Spleen (tissue), 11 donors: ENCODE measurements around the gene RNF39. TPM values are rescaled to one million over a fixed set of nuclear protein-coding genes. Genes with fewer than 3 reads are reported as not detected.

Experiments used
- DNase-seq: peaks from one replicate; pipeline ENCODE4 v3.0.0-alpha.2; 2020
- H3K27ac ChIP-seq, 8 donors: fragments of 200-600 bp; sonication (generic) in 7 of 8; 1 replicate in 4 of 8; 2 replicates in 4 of 8; pipeline versions ENCODE4 v1.5.0 to v1.8.0; 2016 to 2021; ENCODE audit warnings: inconsistent platforms in 4 of 8, mild to moderate bottlenecking in 4 of 8, moderate library complexity in 1 of 8
- H3K27me3 ChIP-seq, 7 donors: fragments of 200-600 bp; sonication (generic) in 6 of 7; replicated peaks in 1 of 7; 1 replicate in 4 of 7; 2 replicates in 3 of 7; pipeline versions ENCODE4 v1.5.0 to v1.8.0; 2016 to 2021; ENCODE audit warnings: inconsistent platforms in 3 of 7, mild to moderate bottlenecking in 1 of 7
- H3K36me3 ChIP-seq, 6 donors: fragments of 200-600 bp; sonication (generic) in 5 of 6; 1 replicate in 4 of 6; 2 replicates in 2 of 6; pipeline versions ENCODE4 v1.5.0 to v1.8.0; 2016 to 2021; ENCODE audit warnings: inconsistent platforms in 2 of 6
- H3K4me1 ChIP-seq, 6 donors: fragments of 200-600 bp; sonication (generic) in 5 of 6; 1 replicate in 3 of 6; 2 replicates in 3 of 6; pipeline versions ENCODE4 v1.5.0 to v1.8.0; 2016 to 2021; ENCODE audit warnings: inconsistent platforms in 3 of 6
- H3K4me3 ChIP-seq, 8 donors: fragments of 200-600 bp; sonication (generic) in 7 of 8; 1 replicate in 4 of 8; 2 replicates in 4 of 8; pipeline versions ENCODE4 v1.5.0 to v1.8.0; 2016 to 2021; ENCODE audit warnings: inconsistent platforms in 4 of 8, mild to moderate bottlenecking in 4 of 8, moderate library complexity in 2 of 8
- H3K9me3 ChIP-seq, 8 donors: fragments of 200-600 bp; sonication (generic) in 7 of 8; 1 replicate in 4 of 8; 2 replicates in 4 of 8; pipeline versions ENCODE4 v1.5.0 to v1.8.0; 2016 to 2021; ENCODE audit warnings: inconsistent platforms in 4 of 8
- CTCF ChIP-seq, 11 experiments: fragments of 200-600 bp in 7 of 11; fragments of 450-650 bp in 4 of 11; sonication (generic) in 4 of 11; IDR thresholded peaks in 8 of 11; conservative IDR thresholded peaks in 3 of 11; 1 replicate in 7 of 11; 2 replicates in 4 of 11; pipeline versions ENCODE4 v1.4.0 to v1.8.0; 2016 to 2021; ENCODE audit warnings: antibody characterized with exemption in 11 of 11, inconsistent platforms in 4 of 11, mild to moderate bottlenecking in 1 of 11
- POLR2A ChIP-seq, 3 donors: fragments of 450-650 bp; IDR thresholded peaks; one replicate each; pipeline ENCODE4 v1.5.1; 2017; ENCODE audit warnings: antibody characterized with exemption in 3 of 3, mild to moderate bottlenecking in 1 of 3
- POLR2AphosphoS5 ChIP-seq, 3 donors: sonication (generic); formaldehyde crosslinking; IDR thresholded peaks; one replicate each; pipeline ENCODE4 v1.5.1; 2017; ENCODE audit warnings: antibody characterized with exemption in 3 of 3
- WGBS, 5 donors: extraction: QIAGEN DNeasy Blood & Tissue Kit in 3 of 5; methylation state at CpG; one replicate each; pipeline versions ENCODE4 v1.1.5 to v1.1.7; 2013 to 2018; 5-methylcytosine and 5-hydroxymethylcytosine counted together
- intact Hi-C: fragments of 100-400 bp; cut with DNase I; formaldehyde crosslinking; loops from one replicate; pipeline ENCODE4 v1.15.0; 2023; ENCODE audit warnings: low total_unique reads
- polyA plus RNA-seq, 3 donors: library from polyadenylated mRNA; stranded (reverse); fragments of 200-250 nt; gene quantifications; one replicate each; pipeline ENCODE4 v1.2.1, GENCODE V29; 2013
- total RNA-seq, 7 donors: library from RNA; depleted of rRNA in 3 of 7; stranded (reverse); fragments of >200 nt in 3 of 7; fragmentation: NEBNext Ultra II Directional in 4 of 7; extraction: Animal tissue kit (Norgen Biotek cat#: 25700) in 4 of 7; gene quantifications; one replicate each; pipeline versions ENCODE4 v1.1.0 to v1.2.1, GENCODE V29; 2016 to 2021
- donor health status: healthy with polysubstance abuse.
- donor health status: DM: no; HTN: no; CAD: no; lungs with moderate emphysema.
- donor health status: DM: no; HTN: no; CAD: no.
- donor health status: Bipolar disorder and iron deficiency.
- donor health status: healthy.
- donor health status: DM: no; HTN: no; CAD: no.
- donor health status: DM: yes; HTN: yes; CAD: no.

Gene RNF39
- total and polyA plus RNA-seq, 10 donors = not detected

DNA sequence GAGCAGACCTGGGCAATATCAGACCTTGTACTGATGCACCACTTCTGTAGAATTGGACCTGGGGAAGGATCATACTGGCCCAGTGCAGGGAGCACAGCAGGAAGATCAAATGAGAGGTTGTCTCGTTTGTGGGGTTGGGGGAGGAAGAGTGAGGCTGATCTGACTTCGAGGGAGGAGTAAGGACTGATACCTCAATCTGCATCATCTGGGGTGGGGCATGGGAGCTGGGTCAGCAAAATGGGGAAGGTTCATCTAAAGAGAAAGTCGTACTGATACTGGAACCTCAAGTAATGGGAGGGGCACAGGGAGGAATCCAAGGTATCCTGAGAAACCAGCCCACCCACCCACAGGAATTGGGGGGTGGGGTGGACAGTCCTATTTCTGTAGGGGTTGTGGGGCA, 3.7 kb downstream of the RNF39 start:
- Histone ChIP-seq H3K36me3 (peaks cover 8 to 32% (median 21%) of the 10 kb centered on the region in 6 donors), H3K27ac (no peak overlapping the region), H3K9me3 (no peaks in the 10 kb centered on the region), H3K4me3 (peak overlapping the region in 1 of 8 donors; percentile 26), H3K4me1 (peaks cover 25 to 59% (median 39%) of the 10 kb centered on the region in 6 donors), H3K27me3 (peaks cover 7 to 67% (median 49%) of the 10 kb centered on the region in 7 donors)
- intact Hi-C loops = no loop called here
- WGBS, 5 donors = 38 to 60% (median 46%) methylated on average over 3 of the region's 3 CpGs
- DNase-seq = no peak
- TF ChIP-seq POLR2A (IDR thresholded peaks at IDR 0.05) = no peak
- TF ChIP-seq CTCF (IDR thresholded peaks at IDR 0.05 in 8 of 11, conservative IDR thresholded peaks at IDR 0.05 in 3 of 11) = no peak
- TF ChIP-seq POLR2AphosphoS5 (IDR thresholded peaks at IDR 0.05) = no peak

- Histone ChIP-seq H3K9me3 (no peaks in the 10 kb centered on the region), H3K4me1 (peaks cover 25 to 62% (median 41%) of the 10 kb centered on the region in 6 donors), H3K27me3 (peaks cover 7 to 60% (median 48%) of the 10 kb centered on the region in 7 donors), H3K4me3 (peak overlapping the region in 6 of 8 donors; percentile 4 to 27 (median 16)), H3K27ac (no peak overlapping the region), H3K36me3 (peaks cover 8 to 32% (median 21%) of the 10 kb centered on the region in 6 donors)
- 29 to 42% (median 37%) methylated on average over 42 to 68 of the region's 68 CpGs for WGBS, 5 donors
- peak in 1 of 11 experiments; percentile 27 for TF ChIP-seq CTCF (IDR thresholded peaks at IDR 0.05 in 8 of 11, conservative IDR thresholded peaks at IDR 0.05 in 3 of 11)
- TF ChIP-seq POLR2AphosphoS5 (IDR thresholded peaks at IDR 0.05) = peak; percentile 38 to 82 (median 79)
- no peak for TF ChIP-seq POLR2A (IDR thresholded peaks at IDR 0.05)
- peak; percentile 79 for DNase-seq
- intact Hi-C loops = no loop called here
Observed at GRCh38 chr6:30071081-30071818, 4.3 kb downstream of the RNF39 start.

GRCh38 chr6:30067460-30068139, 8.0 kb downstream of the RNF39 start:
- peaks cover 0 to 24% (median 16%) of the 10 kb centered on the region in 7 donors for H3K27me3 ChIP-seq
- H3K4me1 ChIP-seq = peaks cover 23 to 78% (median 41%) of the 10 kb centered on the region in 6 donors
- peak overlapping the region; percentile 54 to 78 (median 65) for H3K4me3 ChIP-seq
- peak; percentile 94 for DNase-seq
- TF ChIP-seq CTCF (IDR thresholded peaks at IDR 0.05 in 8 of 11, conservative IDR thresholded peaks at IDR 0.05 in 3 of 11) (no peak), POLR2AphosphoS5 (IDR thresholded peaks at IDR 0.05) (no peak), POLR2A (IDR thresholded peaks at IDR 0.05) (no peak)
- H3K9me3 ChIP-seq = no peaks in the 10 kb centered on the region
- H3K36me3 ChIP-seq = peaks cover 8 to 56% (median 31%) of the 10 kb centered on the region in 6 donors
- H3K27ac ChIP-seq = peak overlapping the region; percentile 88 to 95 (median 92)
- WGBS, 5 donors = 12 to 15% (median 13%) methylated on average over 8 of the region's 8 CpGs
- intact Hi-C loops = no loop called here
